Measurements from ENCODE around the gene KLHDC8A.
"Not testable (repeated sequence)": the region's sequence is repeated elsewhere in the genome, so short reads cannot be mapped to it uniquely, and the experiment has no call there.

KLHDC8A gene

DNA sequence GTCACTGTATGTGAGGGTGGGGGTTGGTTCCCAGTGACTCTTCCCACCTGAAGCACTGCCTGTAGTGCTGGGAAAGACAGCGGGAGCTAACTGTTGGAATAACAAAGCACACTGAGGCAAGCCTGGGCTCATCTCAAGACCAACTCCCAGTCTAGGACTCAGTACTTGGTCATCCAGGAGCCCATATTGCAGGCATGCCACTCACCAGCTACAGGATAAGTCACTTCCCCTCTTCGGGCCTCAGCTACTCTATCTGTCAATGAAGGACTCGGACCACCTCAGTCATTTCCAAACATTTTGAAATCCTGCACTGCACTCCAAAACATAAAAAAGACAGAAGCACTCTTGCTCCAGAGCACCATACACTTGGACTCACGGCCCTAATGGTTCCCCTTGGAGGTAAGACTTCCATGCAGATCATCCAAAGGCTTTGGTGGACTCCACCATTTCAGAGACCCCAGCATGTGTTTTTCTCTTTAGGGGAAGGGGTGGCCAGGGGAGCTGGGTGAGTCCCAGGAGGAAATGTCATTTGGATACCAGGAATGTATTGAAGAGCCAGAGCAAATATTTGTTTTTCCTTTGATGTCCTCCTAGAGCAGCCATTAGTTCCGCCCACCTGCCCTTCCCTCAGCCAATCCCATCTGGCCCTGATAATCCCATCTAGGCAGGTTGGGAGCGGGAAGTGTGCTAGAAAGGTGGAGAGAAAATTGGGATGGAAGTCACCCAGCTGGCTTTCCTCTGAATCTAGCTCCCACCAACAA lies 38.3 kb downstream of the KLHDC8A start:
- no peak for DNase-seq (ENCODE audit: low spot score)

DNA sequence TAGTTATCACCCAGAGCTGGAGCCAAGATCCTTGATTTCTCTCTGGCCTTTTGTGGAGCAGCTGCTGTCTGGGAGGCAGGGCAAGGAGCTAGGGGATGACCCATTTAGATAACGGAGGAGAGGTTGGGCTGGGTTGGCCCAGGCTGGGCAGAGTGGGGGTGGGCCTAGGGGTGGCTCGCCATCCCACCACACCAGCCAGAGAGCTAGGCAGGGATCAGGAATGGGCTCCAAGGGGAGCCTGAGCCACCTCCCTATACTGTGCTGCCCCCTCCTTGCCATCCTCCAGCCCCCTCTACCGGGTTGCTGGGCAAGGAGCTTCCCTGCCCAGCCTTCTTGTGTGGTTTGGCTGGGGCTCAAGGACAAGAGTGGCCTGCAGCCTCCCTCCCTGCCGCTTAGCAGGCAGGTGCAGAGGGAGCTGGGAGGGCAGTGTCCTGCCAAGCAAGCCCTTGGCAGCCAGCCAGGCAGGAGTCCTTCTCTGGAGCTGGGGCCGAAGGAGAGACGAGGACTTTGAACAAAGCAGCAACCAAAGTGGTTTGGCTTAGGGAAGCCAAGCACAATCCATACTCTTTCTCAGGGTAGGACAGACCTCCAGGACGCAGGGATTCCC lies 39.3 kb downstream of the KLHDC8A start:
- DNase-seq (ENCODE audit: low spot score), result peak; percentile 65

DNA sequence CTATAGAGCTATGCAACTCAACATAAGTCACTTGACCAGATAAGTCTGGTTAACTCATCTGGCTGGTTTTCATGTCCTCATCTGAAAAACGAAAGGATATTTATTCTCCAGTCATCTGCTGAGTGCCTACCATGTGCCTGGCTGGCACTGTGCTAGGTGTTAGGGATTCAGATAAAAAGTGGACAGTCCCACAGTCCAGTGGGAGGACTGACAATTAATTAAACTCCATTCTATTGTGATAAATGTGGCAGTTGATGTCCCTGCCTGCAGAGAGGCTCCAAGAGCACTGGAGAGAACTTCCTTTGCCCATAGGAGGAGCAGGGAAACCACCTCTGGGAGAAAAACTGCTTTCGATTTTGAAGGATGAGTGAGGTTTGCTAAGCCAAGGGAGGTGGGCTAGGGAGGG lies 40.6 kb downstream of the KLHDC8A start:
- DNase-seq (ENCODE audit: low spot score), result no peak

DNA sequence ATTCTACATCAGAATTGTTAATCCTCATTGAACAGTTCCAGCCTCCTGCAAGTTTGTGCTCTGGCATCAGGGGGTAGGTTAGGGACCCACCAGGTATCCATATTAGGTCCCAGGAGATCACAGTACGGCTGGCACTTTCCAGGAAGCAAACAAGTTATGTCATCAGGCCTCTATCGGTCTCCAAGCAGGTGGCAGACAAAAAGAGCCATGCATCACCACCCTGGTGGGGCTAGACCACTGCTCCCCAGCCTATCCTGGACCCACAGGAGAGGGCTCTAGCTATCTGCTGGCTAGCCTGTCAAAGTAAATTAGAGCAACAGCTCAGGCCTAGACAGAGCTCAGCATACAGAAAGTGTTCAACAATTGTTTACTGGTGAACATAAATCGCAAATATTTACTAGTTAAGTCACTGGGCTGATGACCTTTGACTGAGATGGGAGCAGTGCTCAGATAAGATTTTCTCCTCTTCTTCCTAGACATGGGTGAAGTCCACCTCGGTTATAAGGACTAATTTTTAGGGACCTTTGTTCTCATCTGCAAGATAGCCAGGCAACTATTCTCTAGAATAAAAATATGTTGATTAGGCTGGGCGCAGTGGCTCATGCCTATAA lies 41.6 kb downstream of the KLHDC8A start:
- no peak for DNase-seq (ENCODE audit: low spot score)

DNA sequence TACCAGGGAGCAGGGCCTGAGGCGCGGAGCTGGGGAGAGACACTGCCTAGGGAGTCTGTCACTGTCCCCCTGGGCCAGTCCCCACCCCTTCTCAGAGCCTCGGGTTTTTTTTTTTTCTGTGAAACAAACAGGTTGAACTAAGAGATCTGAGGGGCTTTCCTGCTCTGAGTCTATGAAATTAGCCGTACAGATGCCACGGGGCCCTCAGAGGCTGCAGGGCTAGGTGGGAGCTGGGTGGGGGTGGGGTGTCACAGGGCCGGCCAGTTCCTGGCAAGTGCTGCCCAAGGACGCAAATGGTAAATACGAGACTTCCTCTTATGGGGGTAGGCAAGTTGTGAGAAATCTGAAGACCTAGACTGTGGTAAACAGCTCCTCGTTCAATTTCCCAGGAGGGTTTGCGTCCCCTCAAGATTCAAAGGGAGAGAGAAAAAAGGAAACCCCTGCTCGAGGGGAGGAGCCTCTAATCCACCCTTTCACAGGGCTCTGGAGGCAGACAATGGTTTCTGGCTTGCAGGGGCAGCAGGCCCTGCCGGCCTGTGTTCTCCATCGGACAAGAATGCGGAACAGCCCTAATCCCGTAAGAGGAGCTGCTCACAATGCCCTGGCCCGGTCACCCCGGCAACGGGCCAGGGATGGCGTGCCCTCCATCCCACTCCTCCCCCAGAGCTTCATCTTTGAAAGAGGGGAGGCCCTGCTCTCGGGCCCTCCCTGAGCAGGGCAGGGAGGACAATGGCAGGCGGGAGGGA lies 43.0 kb downstream of the KLHDC8A start:
- DNase-seq (ENCODE audit: low spot score), result peak; percentile 77

DNA sequence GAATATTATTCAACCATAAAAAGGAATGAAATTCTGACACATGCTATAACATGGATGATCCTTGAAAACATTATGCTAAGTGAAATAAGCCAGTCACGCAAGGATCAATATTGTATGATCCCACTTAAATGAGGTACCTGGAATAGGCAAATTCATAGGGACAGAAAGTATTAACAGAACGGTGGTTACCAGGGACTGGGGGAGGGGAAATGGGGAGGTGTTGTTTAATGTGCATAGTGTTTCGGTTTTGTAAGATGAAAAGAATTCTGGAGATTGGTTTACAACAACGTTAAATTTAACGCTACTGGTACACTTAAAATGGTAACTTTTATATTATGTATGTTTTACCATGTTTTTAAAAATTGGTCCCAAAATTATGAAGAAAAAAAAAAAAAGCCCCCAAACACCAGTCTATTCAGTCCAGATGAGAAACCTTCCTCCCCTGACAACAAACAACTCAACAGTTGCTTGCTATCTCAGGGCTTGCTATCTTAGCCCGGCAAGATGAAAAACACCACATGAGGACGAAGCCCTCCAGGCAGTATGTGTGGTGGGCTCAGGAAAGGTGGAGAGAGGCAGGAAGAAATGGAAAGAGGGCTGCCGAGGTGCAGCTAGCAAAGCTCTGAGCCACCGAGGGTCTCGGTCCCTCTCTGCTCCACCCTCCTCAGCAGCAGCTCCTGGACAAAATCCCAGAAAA lies 43.7 kb downstream of the KLHDC8A start:
- DNase-seq (ENCODE audit: low spot score), result no peak

DNA sequence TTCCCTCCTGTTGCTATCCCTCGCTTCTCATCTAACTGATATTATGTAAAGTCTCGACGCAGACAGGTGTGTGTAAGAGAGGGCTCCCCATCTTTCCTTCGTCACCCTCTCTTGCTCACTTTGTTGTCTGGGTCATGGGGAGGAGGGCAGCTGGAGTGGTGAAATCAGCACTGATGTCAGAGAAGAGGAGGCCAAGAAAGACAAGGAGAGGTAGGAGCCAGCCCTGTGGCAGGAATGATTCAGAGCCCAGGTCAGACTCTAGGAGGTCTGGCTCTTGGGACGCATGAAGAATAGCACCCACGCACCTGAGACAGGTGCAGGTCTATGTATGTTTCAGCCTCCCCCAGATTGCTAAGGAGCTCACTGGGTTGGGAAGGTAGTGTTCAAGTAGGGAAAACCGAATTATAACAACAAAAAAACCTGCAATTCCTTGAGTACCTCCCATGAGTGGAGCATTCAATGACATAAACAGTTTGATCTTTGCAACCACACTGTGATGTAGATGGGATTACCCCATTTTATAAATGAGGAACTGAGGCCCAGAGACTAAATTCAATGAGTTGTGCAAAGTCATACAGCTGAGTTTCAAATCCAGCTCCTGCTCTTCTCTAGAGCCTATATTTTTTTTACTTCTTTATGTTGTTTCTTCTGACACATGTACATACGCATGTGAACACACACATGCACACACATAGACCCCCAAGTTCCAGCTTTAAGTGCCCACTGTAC lies 45.6 kb downstream of the KLHDC8A start:
- no peak for DNase-seq (ENCODE audit: low spot score)

DNA sequence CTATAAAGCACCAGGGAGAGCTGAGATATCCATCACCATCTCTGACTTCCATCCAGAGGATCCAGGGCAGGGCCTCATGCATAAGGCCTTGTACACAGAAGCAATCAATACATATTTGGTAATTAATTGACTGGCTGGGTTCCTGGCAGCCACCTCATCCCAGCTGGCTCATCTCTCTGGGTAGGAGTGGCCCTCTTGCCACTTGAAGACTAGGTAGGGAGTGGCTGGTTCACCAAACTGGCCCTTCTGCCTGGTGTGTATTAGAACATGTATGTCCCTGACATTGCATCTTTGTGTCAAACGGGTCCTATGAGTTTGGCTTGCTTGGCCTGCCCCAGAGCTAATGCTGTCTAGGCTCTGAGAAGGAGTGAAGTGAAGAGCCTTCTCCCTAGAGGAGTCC lies 47.0 kb downstream of the KLHDC8A start:
- DNase-seq (ENCODE audit: low spot score), result no peak

DNA sequence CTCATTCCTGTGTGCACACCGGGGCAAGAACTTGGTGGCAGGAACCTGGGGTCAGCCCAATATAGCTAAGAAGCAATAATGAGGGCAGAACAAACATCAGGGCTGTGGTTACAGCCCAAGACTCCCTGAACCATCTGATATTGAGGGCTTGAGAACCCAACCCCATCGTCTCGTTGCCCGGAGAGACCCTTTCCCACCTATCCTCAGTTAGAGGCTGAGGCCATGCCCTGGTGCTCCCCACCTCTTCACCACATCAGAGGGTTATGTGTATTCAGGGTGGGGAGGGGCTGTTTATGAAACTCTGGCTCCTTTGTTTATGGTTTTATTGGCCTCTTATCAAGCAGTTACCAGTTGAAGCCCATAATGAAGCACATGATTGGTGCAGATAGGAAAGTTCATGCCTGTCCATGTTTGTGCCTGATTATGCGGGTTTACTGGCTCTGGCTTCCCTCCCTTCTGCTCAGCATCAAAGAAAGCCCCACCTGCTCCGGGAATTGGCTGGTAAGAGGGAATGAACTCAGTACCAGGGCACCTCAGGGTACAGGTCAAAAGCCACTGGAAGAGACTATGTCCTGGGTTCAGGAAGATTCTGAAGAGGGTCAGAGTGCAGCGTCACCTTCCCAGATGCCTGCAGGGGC lies 49.7 kb downstream of the KLHDC8A start:
- DNase-seq (ENCODE audit: low spot score), result no peak

DNA sequence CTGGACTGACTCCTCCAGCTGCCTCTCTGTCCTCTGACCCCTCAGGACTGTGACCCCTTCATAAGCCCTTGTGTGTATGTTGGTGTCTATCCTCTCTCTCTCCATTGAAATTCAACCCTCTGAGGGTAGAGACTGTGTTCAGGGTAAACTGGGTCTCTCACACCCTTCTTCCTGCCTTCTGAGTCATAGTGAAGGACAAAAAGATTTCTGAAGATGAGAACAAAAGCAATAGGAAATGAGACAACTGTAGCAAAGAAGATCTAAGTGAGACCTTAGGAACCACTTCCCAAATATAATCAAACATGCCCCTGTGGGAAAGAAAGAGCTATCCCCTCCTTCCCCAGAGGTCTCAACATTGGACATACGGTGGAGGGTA lies 52.0 kb downstream of the KLHDC8A start:
- no peak for DNase-seq (ENCODE audit: low spot score)

DNA sequence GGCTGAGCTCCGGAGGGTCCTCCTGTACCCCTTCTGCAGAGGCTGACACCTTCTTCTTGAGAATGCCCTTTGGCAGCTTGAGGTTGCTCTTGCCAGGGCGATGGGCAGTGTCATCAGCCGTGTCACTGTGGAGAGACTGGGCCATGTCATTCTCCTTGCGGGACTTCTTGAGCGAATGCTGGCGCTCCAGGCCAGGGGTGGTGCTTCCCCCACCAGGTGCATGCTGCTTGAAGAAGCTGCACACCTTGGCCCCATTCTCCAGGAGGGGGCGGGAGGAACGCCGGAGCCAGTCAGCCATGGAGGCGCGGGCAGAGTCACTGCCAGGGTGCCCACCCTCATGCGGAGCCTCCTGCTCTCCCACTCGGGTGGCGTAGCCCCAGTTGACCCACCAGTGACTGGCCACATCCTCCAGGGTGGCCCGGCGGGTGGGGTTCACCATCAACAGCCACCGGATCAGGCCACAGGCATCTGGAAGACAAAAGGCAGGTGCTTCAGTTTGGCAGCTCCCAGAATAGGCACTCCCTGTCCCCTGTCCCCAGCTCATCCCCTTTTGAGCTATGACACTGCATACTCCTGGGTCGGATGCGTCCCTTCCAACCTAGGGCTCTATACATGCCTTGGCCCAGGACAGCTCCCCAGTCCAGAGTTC lies 52.6 kb downstream of the KLHDC8A start:
- no peak for DNase-seq (ENCODE audit: low spot score)

DNA sequence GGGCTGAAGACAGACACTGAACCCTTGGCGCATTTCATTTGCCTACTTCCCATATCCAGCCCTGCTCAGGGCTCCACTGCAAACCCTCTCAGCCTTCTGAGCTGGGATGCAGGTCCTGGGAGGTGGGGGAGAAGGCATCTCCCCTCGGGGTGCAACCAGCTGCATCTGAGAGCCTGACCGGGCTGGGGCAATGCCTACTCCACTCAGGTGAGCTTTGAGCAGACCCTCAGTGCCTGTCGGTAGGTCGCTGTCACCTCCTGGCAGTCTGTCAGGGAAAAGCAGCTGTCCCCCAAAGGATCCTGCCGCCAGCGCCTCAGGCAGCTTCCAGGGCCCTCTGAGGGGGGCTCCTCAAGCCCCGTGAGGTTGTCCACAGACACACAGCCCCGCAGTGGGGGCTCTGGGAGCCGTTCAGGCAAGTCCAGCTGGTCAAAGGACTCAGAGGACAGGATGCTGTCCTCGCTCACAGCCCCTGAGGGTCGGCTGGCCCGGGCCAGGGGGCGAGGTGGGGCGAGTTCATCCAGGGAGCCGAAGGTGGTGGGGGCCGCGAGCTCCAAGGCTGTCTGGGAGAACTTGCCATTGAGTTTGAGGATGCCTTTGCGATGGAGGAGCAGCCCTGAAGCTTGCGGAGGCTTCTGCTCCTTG lies 53.4 kb downstream of the KLHDC8A start:
- no peak for DNase-seq (ENCODE audit: low spot score)

DNA sequence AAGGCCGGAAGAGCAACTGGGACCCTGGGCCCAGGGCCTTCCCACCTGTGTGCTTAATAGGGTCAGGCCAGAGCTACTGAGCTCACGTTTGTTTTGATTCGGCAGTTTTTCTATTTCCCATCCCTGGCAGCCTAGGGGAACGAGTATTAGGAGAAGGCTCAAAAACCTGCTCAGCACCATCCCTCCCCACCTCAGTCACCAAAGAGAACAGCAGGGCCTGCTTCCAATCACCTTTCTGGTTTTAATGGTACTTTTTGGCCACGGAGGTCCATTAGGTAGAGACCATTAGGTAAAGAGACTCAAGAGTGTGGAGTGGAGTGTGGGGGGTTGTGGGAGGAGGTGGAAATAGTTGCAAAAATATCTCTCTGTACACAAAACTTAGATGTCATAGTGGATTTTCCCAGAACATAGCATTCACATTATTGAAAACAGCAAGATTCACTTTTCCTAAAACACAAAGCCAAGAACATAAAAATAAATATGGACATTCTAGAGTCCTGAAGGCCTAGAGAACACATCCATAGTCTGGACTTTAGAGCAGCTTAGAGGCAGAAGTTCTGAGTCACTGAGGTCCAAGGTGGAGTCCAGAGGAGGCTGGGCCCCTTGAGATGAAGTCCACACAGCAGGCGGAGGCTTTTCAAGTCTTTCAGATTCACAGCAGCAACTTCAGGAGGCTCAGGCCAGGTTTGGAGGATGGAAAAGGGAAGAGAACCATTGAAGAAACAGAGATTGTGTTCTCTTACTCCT lies 54.7 kb downstream of the KLHDC8A start:
- no peak for DNase-seq (ENCODE audit: low spot score)

DNA sequence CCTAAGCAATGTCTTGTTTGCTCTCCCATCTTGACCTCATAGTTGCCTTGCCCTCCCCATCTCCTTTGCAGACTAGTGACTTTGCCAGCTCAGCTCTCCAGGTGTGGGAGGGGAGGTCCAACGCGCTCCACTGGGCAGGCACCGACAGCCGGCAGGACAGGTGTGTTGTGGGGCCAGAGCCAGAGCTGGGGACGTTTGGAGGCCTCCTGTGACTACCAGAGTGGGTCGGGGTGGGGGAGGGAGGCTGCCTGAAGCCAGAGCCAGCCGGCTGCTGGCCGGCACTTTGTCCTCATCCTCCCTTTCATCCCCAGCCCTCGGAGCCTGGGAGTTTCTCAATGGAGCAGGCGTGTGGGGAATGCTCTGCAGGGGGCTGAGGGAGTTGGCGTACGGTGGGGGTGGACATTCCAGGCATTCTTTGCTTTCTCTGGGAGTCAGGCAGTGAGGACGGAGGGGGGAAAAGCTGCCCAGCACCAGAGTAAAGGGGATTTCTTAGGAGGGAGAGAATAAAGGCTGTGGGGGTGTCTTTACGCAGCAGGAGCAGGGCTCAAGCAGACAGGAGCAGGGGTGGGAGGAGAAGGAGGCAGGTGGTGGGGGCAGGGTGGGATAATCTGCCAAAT lies 55.4 kb downstream of the KLHDC8A start:
- no peak for DNase-seq (ENCODE audit: low spot score)

DNA sequence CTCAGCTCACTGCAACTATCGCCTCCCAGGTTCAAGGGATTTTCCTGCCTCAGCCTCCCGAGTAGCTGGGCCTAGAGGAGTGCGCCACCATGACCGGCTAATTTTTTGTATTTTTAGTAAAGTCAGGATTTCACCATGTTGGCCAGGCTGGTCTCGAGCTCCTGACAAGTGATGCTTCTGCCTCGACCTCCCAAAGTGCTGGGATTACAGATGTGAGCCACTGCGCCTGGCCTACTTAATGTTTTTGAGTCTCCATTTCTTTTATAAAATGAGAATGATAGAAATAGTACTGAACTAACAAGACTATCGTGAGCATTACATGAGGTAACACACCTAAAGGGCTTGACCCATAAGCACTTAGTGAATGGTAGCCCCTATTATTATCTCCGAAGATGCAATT lies 56.6 kb downstream of the KLHDC8A start:
- DNase-seq (ENCODE audit: low spot score), result no peak

DNA sequence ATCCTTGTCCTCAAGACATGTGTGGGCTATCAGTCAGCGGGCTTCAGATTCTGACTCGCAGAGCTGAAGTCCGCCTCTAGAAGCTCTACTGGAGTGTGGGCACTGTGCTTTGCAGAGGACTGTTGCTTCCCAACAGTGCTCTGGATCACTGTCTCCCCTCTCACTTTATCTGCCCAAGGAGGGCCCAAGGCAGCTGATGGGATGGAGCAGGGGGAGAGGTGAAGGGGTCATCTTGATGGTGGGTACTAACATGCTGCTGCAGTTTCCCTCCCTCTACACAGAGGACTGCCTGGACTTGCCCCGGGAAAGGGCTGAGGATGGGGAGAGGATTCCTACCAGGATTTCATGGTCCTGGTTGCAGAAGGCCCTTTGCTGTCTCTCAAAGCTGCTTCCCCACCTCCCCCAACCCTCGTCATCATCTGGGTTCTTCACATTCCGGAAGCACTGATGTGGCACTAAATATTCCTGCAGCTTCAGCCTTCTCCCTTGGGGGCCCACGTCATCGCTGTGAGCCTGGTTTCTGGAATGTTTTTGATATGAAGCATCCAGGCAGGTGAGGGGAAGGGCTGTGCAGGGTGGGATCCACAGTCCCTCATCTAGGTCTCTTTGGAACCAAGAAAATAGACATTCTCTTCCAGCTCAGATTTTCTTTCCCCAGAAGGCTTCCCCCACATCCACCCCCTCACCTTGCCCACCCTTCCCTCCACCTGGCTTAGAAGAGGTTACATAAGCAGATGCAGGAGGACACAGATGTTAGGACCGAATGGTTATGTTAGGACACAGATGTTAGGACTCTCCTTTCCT lies 58.3 kb downstream of the KLHDC8A start:
- DNase-seq (ENCODE audit: low spot score), result no peak

DNA sequence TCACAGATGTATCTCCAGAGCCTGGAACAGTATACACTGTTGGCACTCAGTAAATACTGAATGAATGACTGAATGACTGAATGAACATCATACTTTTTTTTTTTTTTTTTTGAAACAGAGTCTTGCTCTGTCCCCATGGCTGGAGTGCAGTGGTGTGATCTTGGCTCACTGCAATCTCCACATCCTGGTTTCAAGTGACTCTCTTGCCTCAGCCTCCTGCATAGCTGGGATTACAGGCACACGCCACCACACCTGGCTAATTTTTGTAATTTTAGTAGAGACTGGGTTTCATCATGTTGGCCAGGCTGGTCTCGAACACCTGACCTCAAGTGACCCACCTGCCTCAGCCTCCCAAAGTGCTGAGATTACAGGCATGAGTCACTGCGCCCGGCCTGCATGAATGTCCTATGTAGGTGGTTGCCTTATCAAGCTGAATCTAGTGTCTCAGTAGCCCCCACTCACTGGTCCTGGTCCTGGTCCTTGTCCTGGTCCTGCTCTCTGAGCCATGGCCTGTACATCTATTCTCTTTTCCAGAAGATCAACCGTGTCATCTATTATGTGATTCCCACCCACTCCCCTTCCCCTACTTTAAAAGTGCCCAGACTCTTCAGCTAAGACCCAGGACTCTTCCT lies 59.1 kb downstream of the KLHDC8A start:
- DNase-seq (ENCODE audit: low spot score), result not testable (repeated sequence)

Data from Ammon's horn (tissue), 1 donor.